Measurements from ENCODE around the gene PALLD. TPM values are rescaled to one million over a fixed set of nuclear protein-coding genes. Genes with fewer than 3 reads are reported as not detected.

The PALLD gene
- total and polyA plus RNA-seq, 2 of the 13 experiments (the other 11 are each of a cell fraction or from before 2014, with no cell fraction given), result 0.50 to 1.5 TPM

GRCh38 chr4:168699224-168699878 is 202.5 kb downstream of the PALLD start (continued):
- TF ChIP-seq ZNF335 (CRISPR knock-in tag; IDR thresholded peaks at IDR 0.05), result no peak
- no peak for TF ChIP-seq GRHL1 (CRISPR knock-in tag; conservative IDR thresholded peaks at IDR 0.05)
- no peak for TF ChIP-seq TOE1 (CRISPR knock-in tag; IDR thresholded peaks at IDR 0.05)
- no peak for TF ChIP-seq ZNF761 (CRISPR knock-in tag; conservative IDR thresholded peaks at IDR 0.05)
- TF ChIP-seq MLLT10 (CRISPR knock-in tag; IDR thresholded peaks at IDR 0.05), result no peak
- no peak for TF ChIP-seq KLF15 (CRISPR knock-in tag; IDR thresholded peaks at IDR 0.05; ENCODE audit: borderline replicate concordance)
- no peak for TF ChIP-seq ZNF792 (CRISPR knock-in tag; IDR thresholded peaks at IDR 0.05)
- TF ChIP-seq DZIP1 (CRISPR knock-in tag; IDR thresholded peaks at IDR 0.05), result no peak
- peak; percentile 76 for TF ChIP-seq RXRB (CRISPR knock-in tag; IDR thresholded peaks at IDR 0.05; ENCODE audit: borderline replicate concordance)
- no peak for TF ChIP-seq ZNF530 (CRISPR knock-in tag; IDR thresholded peaks at IDR 0.05; ENCODE audit: low read depth)
- no peak for TF ChIP-seq NR0B2 (CRISPR knock-in tag; IDR thresholded peaks at IDR 0.05)
- no peak for TF ChIP-seq ZNF3 (CRISPR knock-in tag; IDR thresholded peaks at IDR 0.05)
- TF ChIP-seq NBN (conservative IDR thresholded peaks at IDR 0.05), result no peak
- TF ChIP-seq MYNN (CRISPR knock-in tag; IDR thresholded peaks at IDR 0.05; ENCODE audit: low read depth), result no peak
- no peak for TF ChIP-seq E2F5 (CRISPR knock-in tag; conservative IDR thresholded peaks at IDR 0.05)
- no peak for TF ChIP-seq ELF3 (CRISPR knock-in tag; IDR thresholded peaks at IDR 0.05)
- TF ChIP-seq ZFP1 (CRISPR knock-in tag; IDR thresholded peaks at IDR 0.05), result peak; percentile 99
- TF ChIP-seq EED (CRISPR knock-in tag; IDR thresholded peaks at IDR 0.05), result no peak
- TF ChIP-seq KLF16 (CRISPR knock-in tag; IDR thresholded peaks at IDR 0.05), result no peak
- no peak for TF ChIP-seq ZZZ3 (CRISPR knock-in tag; IDR thresholded peaks at IDR 0.05; ENCODE audit: borderline replicate concordance)
- no peak for TF ChIP-seq ZBTB25 (CRISPR knock-in tag; IDR thresholded peaks at IDR 0.05)
- TF ChIP-seq KDM3A (CRISPR knock-in tag; IDR thresholded peaks at IDR 0.05; ENCODE audit: low read depth), result no peak
- no peak for TF ChIP-seq ZSCAN12 (CRISPR knock-in tag; IDR thresholded peaks at IDR 0.05)
- TF ChIP-seq AHR (CRISPR knock-in tag; IDR thresholded peaks at IDR 0.05), result no peak
- TF ChIP-seq TFAP4 (IDR thresholded peaks at IDR 0.05; ENCODE audit: borderline replicate concordance, low read depth), result no peak
